Measurements from ENCODE around the gene UBE2Z. TPM values are rescaled to one million over a fixed set of nuclear protein-coding genes. Genes with fewer than 3 reads are reported as not detected.

UBE2Z gene
- polyA plus RNA-seq, 3 donors, result 21.4 to 36.8 (median 36.3) TPM

DNA sequence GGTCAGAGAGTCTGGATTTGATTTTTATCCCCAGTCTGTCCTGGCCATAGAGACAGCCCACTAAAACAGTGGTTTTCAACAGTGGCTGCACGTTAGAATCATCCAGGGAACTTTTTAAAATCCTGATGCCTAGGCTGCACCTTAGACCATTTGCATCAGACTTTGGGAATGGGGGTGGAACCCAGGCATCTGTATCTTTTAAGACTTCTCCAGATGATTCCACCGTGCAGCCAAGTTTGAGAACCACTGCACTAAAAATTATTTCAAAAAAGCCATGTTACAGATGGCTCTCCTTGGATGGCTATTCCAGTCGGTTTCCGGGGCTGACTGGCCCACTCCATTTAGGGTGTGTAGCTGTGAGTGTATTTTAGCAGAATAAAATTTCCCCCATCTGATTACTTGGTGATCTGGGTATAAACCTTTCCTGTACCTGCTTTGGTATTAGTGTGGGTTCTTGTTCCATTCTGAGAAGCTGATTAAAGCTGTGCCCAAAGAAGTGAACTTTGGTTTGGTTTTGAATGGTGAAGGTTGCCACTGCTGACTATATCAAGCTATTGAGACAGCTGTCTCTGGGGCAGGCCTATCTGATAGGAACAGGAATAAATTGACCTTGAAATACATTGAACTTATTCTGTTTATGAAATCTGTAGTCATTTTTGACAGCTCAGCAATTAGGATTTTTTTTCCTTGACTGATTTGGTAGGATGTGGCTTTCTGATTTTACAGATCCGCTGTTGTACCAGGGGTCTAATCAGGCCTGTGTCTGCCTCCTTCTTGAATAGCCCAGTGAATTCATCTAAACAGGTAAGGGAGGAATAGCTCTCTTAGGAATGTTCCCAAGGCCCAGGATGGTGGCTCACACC is 14.3 kb upstream of the UBE2Z start:
- H3K27ac ChIP-seq (ENCODE audit: low read depth, low read length), result no peak overlapping the region
- WGBS, 3 donors, result 62 to 69% (median 68%) methylated on average over 5 of the region's 5 CpGs

DNA sequence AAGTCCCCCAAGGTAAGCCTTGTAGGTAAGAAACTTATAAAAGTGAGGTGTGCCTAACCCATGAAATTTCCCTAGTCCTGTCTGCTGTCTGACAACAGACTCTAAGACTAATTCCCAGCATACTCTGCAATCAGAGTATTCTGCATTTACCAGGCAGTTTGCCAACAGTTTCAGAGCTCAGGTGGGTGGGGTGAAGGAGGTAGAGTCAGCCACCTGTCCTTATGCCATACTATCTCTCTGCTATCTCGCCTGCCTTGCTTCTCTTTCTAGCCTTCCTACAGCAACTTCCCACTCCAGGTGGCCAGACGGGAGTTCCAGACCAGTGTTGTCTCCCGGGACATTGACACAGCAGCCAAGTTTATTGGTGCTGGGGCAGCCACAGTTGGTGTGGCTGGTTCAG is 13.3 kb upstream of the UBE2Z start:
- H3K27ac ChIP-seq (ENCODE audit: low read depth, low read length), result no peak overlapping the region
- WGBS, 3 donors, result 62 to 86% (median 73%) methylated on average over 3 of the region's 3 CpGs

DNA sequence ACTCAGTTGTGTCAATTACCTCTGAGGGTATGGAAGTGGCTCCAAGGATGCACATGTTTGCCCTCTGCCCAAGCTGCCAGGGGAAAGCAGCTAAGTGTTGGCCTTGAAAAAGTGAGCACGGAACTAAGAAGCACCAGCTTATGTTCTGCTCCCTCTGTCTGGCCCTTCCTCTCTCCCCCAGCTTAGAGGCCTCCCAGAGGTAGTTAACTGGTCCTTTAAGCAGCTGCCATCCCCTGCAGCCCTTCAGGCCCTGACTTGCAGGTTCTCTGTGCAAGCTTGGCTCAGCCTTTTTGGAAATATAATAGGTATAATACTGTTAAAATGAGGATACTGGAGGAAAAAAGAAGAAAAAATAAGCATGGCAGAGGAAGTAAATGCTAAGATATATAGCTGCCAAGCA is 7.0 kb upstream of the UBE2Z start:
- WGBS, 3 donors, result 31 to 91% (median 83%) methylated on average over 1 of the region's 1 CpG
- no peak overlapping the region for H3K27ac ChIP-seq (ENCODE audit: low read depth, low read length)

DNA sequence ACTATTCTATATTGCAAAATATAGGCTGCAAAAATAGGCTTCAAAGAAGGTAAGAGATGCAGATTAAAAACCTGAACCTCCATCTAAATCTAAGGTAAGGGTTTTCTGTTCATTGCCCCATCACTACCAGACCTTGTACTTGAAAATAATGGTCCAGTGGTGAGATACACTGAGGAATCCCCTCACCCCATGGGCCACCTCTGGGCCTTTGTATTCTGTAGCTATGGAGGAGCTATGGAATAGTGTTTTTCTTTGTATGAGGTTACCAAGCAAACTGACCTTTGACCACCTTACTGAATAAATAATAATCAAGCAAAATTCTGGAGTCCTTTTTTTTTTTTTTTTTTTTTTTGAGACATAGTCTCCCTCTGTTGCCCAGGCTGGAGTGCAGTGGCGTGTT is 4.8 kb upstream of the UBE2Z start:
- WGBS, 3 donors, result 92% methylated on average over 1 of the region's 1 CpG
- no peak overlapping the region for H3K27ac ChIP-seq (ENCODE audit: low read depth, low read length)

DNA sequence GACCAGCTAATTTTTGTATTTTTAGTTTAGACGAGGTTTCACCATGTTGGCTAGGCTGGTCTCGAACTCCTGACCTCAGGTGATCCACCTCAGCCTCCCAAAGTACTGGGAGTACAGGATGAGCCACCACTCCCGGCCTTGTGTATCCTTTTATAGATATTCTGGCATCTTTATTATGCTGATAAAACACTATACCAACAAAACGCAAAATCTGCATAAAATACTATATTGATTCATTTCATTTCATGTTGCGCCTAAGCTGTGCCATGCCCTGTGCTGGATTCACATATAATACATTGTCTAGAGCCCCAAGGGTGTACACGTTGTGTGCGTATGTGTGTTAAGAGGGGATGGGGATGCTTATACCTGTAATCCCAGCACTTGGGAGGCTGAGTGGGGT is 3.8 kb upstream of the UBE2Z start:
- whole genome bisulfite sequencing, 3 donors, result 89 to 90% (median 90%) methylated on average over 7 of the region's 7 CpGs

DNA sequence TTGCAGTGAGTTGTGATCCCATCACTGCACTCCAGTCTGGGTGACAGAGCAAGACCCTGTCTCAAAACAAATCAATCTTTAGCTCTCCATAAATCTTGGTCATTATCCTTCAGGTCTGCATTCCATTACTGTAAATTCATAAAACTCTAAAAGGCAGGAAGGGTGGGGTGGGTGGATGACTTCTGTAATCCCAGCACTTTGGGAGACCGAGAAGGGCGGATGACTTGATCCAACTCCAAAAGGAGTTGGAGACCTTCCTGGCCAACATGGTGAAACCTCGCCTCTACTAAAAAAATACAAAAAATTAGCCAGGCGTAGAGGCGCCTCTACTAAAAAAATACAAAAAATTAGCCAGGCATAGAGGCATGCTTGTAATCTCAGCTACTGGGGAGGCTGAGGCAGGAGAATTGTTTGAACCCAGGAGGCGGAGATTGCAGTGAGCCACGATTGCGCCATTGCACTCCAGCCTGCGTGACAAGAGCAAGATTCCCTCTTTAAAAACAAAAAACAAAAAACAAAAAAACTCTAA is 2.2 kb upstream of the UBE2Z start:
- no peak overlapping the region for H3K27ac ChIP-seq (ENCODE audit: low read depth, low read length)
- WGBS, 3 donors, result 58 to 84% (median 68%) methylated on average over 9 of the region's 9 CpGs

More for the DNA sequence above, 3.8 kb upstream of the UBE2Z start:
- H3K27ac ChIP-seq (ENCODE audit: low read depth, low read length), result no peak overlapping the region

DNA sequence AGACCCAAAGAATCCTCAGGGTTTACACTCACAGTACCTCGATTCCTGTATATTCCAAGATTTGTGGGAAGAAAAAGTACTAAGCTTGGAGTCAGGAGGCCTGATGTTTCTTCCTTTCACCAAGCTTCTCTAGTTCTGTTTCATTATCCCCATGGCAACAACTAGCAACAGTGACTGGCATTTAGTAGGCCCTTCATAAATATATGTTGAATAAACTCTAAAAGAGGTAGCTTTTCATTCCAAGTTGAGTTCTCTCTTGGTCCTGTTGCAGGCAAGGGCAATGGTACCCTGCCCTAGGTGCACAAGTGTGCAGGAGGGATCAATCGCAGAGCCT is 527 bp upstream of the UBE2Z start:
- H3K27ac ChIP-seq (ENCODE audit: low read depth, low read length), result no peak overlapping the region
- 38 to 45% (median 42%) methylated on average over 2 of the region's 2 CpGs for WGBS, 3 donors

DNA sequence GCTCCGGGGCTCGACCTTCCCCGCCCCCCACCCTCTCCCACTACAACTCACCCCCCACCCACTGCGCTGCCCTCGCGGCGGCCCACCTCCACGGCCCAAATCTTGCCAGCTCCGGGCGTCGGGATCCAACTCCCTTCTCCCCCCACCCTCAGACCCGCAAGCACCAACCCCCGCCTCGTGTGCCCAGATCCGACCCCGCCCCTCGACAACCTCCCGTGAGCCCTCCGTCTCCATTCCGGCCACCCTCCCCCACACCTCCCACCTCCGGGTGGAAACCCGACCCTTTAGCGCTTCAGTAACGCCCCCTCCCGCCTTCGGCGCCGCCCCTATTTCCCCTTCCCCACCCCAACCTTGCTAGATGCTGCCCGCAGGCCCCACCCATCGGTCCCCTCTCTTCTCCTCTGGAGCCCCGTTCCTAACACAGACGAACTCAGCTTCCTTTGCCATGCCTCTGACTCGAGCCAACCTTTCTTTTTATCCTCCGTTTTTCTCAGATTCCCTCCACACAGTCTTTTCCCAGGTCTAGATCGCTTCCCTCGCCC is 717 bp downstream of the UBE2Z start:
- 2% methylated on average over 25 to 36 of the region's 36 CpGs for WGBS, 3 donors

DNA sequence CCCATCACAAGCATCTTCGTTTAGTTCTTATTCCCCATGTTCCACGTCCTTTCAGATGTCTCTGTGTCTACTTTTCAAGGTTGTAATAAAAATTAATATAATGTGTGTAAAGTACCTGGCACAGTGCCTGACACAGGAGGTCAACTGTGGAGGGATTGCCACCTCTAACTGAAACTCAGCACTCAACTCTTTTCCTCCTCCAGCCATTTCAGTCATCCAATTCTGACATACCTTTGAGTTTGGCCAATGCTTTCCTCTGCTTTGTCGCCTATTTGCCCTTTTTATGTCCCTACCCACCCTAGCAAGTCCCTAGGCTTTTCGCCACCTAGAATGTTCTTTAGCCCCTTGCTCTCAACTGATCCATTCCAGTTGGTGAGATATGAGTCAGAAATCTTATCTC is 1.6 kb downstream of the UBE2Z start:
- H3K27ac ChIP-seq (ENCODE audit: low read depth, low read length), result no peak overlapping the region
- WGBS, 3 donors, result 51 to 61% (median 51%) methylated on average over 4 of the region's 4 CpGs

More for the DNA sequence above, 717 bp downstream of the UBE2Z start:
- H3K27ac ChIP-seq (ENCODE audit: low read depth, low read length), result no peak overlapping the region

DNA sequence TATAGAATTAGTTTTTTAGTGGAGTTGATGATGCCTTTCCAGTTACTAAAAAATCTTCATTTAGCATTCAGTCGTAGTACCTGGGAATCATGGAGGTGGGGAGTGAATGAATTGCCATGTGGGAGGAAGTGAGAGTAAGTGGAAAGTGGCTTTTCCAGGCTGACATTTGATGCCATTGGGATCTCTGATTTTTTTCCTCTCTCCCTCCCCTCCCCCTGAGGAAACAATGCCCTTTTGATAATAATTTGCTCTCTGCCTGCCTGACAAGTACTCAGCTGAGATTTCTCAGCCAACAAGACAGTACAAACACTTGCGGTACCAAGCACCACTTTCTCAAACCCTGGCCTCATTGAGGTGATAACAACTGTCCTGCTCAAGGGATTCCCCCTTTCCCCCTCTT is 2.2 kb downstream of the UBE2Z start:
- 48 to 70% (median 68%) methylated on average over 2 of the region's 2 CpGs for WGBS, 3 donors
- H3K27ac ChIP-seq (ENCODE audit: low read depth, low read length), result no peak overlapping the region

DNA sequence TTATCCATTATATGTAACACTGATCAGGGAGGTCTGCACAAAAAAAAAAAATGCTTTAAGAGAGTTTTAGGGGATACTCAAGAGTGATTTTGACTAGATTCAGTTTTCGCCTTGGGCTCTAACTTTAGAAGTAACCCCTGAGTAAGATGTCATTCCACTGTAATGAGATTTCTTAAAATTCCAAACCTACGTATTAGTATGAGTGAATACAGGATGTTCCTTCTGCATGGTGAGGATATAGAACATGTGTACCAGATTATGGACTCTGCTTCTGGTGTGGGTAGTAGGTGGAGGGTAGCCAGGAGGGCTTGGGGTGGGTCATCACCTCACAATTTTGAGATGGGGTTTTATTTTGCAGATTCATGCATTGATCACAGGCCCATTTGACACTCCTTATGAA is 4.3 kb downstream of the UBE2Z start:
- WGBS, 3 donors, result 93% methylated on average over 2 of the region's 2 CpGs
- no peak overlapping the region for H3K27ac ChIP-seq (ENCODE audit: low read depth, low read length)

DNA sequence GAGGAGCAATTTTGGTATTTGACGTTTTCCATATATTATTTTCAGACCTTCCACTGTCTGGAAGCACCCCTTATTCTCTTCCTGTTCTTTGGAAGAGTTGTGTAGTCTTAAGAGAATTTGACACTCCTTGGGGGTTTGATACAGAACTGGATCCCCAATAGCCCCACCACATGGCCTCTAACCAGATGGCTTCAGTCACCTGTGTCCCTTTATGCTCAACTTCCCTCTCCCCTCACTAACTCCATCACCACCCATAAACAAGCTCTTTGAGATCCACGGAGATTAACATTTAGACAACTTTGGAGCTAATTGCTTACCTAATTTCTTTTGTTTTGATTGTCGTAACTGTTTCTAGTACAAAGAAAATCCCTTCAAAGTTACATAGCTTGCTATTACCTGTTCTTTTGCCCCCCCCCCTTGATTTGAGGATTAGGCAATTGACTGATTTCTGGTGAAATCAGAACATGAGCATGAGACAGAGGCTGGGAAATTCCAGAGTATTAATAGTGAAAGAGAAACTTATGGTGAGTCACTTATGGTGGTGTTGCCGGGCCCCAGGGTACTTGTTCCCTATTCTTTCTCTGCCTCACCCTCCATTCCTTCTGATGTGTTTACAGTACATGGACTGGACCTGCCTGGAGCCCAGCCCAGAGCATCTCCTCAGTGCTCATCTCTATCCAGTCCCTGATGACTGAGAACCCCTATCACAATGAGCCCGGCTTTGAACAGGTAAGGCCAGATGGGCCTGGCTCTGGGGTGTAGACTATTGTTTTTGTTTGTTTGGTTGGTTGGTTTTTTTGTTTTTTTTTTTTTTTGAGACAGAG is 7.5 kb downstream of the UBE2Z start:
- 66 to 89% (median 71%) methylated on average over 5 of the region's 5 CpGs for WGBS, 3 donors
- no peak overlapping the region for H3K27ac ChIP-seq (ENCODE audit: low read depth, low read length)

DNA sequence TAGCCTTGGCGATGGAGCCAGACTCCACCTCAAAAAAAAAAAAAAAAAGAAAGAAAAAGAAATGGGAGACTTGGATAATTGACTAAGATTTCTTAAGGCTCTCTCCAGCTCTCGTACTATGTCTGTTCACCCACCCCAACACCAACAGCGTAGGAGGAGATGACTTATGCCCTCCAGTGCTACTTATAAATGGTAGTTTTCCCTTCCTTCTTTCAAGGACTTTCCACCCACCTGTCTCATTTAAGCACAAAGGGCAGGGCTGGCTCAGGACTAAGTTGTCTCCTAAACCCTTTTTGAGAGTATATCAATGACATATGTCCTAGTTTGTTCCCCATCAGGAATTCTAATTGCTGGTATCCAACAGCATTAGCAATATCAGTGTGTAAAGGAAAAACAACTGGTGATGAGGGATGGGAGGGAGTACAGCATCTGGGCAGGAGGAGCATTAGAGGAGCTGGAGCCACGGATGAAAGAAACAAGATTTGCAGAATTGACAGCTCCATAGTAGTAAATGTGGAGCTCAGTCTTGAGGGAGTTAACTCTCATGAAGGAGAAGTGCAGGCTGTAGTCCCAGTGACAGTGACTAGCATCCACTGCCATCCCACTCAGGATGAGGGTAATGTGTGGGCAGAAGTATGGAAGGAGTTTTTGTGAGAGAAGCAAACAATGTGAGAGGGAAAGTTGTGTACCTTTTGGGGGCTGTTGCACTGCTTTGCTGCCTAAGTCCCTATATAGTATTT is 17.2 kb downstream of the UBE2Z start:
- H3K27ac ChIP-seq (ENCODE audit: low read depth, low read length), result no peak overlapping the region
- 61 to 84% (median 74%) methylated on average over 4 of the region's 4 CpGs for WGBS, 3 donors

DNA sequence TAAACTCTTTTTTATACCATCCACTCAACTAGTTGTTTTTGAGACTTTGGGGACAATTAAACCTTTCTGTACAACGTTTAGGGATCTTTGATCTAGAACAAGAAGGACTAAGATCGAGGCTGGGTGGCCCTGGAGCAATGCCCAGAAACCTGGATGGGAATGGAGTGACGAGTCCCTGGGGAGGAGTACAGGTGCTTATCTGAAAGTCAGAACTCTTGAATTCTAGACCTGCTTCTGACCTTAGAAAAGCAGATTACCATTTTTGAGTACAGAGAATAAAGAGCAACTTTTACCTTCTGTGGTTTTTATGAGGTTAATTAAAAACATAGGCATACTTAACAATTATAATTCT is 17.8 kb downstream of the UBE2Z start:
- no peak overlapping the region for H3K27ac ChIP-seq (ENCODE audit: low read depth, low read length)
- WGBS, 3 donors, result 25 to 67% (median 64%) methylated on average over 3 of the region's 3 CpGs

DNA sequence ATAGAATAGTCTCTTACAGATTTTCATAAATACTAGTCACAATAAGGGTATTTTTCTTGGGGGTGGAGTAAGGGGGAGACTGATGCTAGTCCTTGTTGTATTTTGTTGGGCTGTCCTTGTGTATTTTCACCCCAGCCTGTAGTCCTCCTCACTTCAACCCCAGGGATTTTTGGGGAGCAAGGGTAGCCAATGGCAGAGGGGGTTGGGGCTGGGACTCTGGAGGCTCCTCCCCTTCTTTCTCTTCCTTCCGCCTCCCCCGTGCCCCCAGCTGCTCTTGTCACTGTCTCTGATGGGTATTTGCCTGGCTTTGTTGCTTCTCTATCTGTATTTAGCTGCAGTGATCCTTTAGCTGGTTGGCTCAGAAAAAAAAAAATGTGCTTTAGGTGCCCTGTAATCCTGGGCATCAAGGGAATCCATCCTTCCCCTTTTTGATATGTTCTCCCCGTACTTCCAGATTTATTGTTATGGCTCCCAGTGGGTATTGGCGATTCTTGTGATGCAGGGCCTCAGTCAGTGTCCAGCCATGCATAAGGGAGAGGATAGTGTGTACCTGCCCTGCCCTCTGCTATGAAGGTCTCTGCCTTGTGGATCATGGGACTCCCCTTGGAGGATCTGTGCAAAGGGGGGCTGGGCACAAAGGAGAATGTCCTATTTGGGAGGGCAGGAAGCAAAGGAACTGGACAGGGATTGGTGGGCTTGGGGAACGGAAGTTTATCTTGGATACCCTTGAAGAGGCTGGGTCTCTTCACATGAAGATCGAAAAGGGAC is 20.0 kb downstream of the UBE2Z start:
- no peak overlapping the region for H3K27ac ChIP-seq (ENCODE audit: low read depth, low read length)
- 76 to 93% (median 76%) methylated on average over 6 of the region's 6 CpGs for WGBS, 3 donors

DNA sequence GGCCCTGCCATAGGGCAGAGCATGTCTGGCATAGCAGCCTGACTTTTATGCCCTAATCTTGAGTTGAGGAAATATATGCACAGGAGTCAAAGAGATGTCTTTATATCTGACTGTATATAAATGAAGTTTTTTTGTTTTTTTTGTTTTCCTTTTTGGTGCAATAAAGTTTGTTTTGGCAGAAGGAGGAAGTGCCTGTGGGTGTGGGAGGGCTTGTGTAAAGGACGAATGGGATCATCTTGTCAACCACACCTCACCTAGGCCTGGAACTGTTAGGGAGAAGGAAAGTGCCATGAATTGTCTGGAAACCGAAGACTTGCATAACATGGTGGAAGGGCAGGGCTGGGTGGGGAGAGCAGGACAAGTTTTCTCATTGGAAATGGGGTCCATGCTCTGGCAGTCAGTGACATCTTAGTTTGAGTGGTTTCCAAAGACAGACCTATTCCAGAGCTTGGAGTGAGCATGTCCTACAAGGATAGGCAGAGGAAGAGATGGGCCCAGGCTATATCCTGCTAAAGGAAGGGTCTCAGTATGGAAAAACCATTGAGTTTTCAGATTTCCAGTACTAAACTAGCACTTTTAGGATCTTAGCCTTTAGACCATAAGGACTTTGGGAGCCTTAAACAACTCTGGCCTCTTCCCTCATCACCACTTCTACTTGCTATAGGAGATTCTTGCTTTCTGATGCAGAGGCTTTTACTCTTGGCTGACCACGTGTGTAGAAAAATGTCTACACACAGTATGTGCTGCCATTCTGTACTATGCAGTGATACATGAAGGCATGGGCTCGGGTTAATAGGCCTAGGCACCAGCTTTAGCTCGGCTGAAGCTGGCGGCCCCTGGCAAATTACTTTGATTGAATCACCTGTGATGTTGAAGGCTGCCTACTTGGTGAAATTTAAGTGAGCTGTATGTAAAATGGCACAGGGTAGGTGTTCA is 20.9 kb downstream of the UBE2Z start:
- no peak overlapping the region for H3K27ac ChIP-seq (ENCODE audit: low read depth, low read length)
- 76 to 85% (median 79%) methylated on average over 6 of the region's 6 CpGs for WGBS, 3 donors

DNA sequence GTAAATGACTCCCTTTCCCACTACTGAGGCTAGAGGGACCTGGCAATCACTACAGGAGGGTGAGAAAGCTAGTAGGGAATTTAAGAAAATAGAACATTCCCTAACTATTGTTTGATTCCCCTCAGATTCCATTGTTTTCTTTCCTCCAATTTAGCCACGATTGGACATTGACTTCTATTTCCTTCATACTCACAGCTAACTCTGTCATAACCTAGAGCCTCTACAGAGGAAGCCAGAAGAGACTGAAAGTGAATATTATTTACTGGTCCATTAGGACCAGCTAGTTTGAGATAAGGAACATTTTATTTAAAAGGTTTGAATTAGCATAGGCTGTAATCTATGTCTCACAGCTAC is 21.6 kb downstream of the UBE2Z start:
- H3K27ac ChIP-seq (ENCODE audit: low read depth, low read length), result no peak overlapping the region
- 28 to 63% (median 52%) methylated on average over 1 of the region's 1 CpG for WGBS, 3 donors

Data from adipose tissue (tissue), 3 donors.